Astrocyte of the spinal cord (primary cell): ENCODE results near the gene CADM2.

Source experiments
- DNase-seq: peaks from one replicate; pipeline ENCODE4 v3.0.0; 2011; ENCODE audit warnings: low read depth, low spot score
- H3K4me3 ChIP-seq: 2 replicates; pipeline ENCODE4 v1.5.1; 2011; ENCODE audit warnings: low read depth, mild to moderate bottlenecking, low read length, moderate library complexity
- CTCF ChIP-seq: IDR thresholded peaks from 2 replicates; pipeline ENCODE4 v1.5.1; 2012; ENCODE audit warnings: low read depth, mild to moderate bottlenecking, low read length, inconsistent platforms
- in situ Hi-C: cut with HindIII; loops from 2 replicates; pipeline ENCODE4 v1.10.0; 2017; ENCODE audit warnings: low sequenced_read_pairs

Gene CADM2

GRCh38 chr3:85576697-85577200 is 618.0 kb downstream of the CADM2 start:
- in situ Hi-C loops: no loop called here
- H3K4me3 ChIP-seq: no peak overlapping the region
- DNase-seq: no peak
- TF ChIP-seq CTCF: no peak

GRCh38 chr3:85584779-85585356 is 626.1 kb downstream of the CADM2 start:
- no peak overlapping the region for H3K4me3 ChIP-seq
- TF ChIP-seq CTCF: no peak
- in situ Hi-C loops: no loop called here
- DNase-seq: no peak

GRCh38 chr3:85586018-85586417 is 627.2 kb downstream of the CADM2 start:
- no peak for DNase-seq
- in situ Hi-C loops: no loop called here
- TF ChIP-seq CTCF: no peak

GRCh38 chr3:85589145-85589544 is 630.4 kb downstream of the CADM2 start:
- in situ Hi-C loops: no loop called here
- H3K4me3 ChIP-seq: no peak overlapping the region
- TF ChIP-seq CTCF: no peak
- DNase-seq: peak; percentile 95

More at GRCh38 chr3:85586018-85586417, 627.2 kb downstream of the CADM2 start:
- H3K4me3 ChIP-seq: no peak overlapping the region

GRCh38 chr3:85591451-85591850 is 632.7 kb downstream of the CADM2 start:
- no peak overlapping the region for H3K4me3 ChIP-seq
- in situ Hi-C loops: no loop called here
- no peak for TF ChIP-seq CTCF
- DNase-seq: no peak

- peak; percentile 37 for DNase-seq
- H3K4me3 ChIP-seq: no peak overlapping the region
- TF ChIP-seq CTCF: no peak
- in situ Hi-C loops: no loop called here
Measured at GRCh38 chr3:85592256-85592655, 633.5 kb downstream of the CADM2 start.
